HCT116 (cell line): ENCODE data around the gene SPON2. TPM values are rescaled to one million over a fixed set of nuclear protein-coding genes. Genes with fewer than 3 reads are reported as not detected.

Experiments used
- ATAC-seq: fragments of 200-7000 bp; cut with Tn5 transposase; 2 replicates; pipeline ENCODE4 v1.9.1; 2020; ENCODE audit warnings: mild to moderate bottlenecking, moderate library complexity
- BruUV-seq: library from RNA; stranded (reverse); fragments of 400-500 nt; replicated peaks from 2 replicates; lab custom pipeline; 2021; lab: Mats Ljungman, UMichigan
- CTCF ChIA-PET: fragments of 300-600 bp; sonication (Branson Sonifier 250); formaldehyde crosslinking; loops from one replicate; lab custom pipeline; 2021; ENCODE audit warnings: antibody characterized with exemption; lab: Charles Lee
- POLR2A ChIA-PET: fragments of 300-600, 350-600 bp; sonication (Branson Sonifier 250); formaldehyde crosslinking; loops from one replicate; lab custom pipeline; 2021; ENCODE audit warnings: antibody characterized with exemption; lab: Charles Lee
- RAD21 ChIA-PET, 2 experiments: fragments of 300-600 bp; sonication (Branson Sonifier 250); formaldehyde crosslinking; loops; one replicate each; lab custom pipeline; 2023; ENCODE audit warnings: low total read pairs in 2 of 2; ENCODE audit not compliant: uncharacterized antibody in 2 of 2, unreplicated experiment in 2 of 2, low non-redundant PET in 1 of 2; lab: Charles Lee
- DNase-seq: peaks from one replicate; pipeline ENCODE4 v3.0.0-alpha.2; 2010; ENCODE audit warnings: low read depth, low spot score
- H2AFZ ChIP-seq: fragments of 200-600 bp; shearing (Covaris generic), sonication (generic); 2 replicates; pipeline ENCODE4 v1.6.1; 2017; ENCODE audit warnings: low read depth, mixed run types, mixed read lengths, antibody characterized with exemption, low read length; ENCODE audit not compliant: poor library complexity, severe bottlenecking
- H3K27ac ChIP-seq: 2 replicates; pipeline ENCODE4 v1.5.1; 2012; ENCODE audit warnings: low read depth, low read length
- H3K27me3 ChIP-seq: fragments of 200-600 bp; sonication (generic); 2 replicates; pipeline ENCODE4 v1.6.1; 2016; ENCODE audit warnings: mixed run types, low read length, mixed read lengths; ENCODE audit not compliant: insufficient read depth
- H3K36me3 ChIP-seq, 2 experiments: fragments of 200-500 bp in 1 of 2; fragments of 200-600 bp in 1 of 2; sonication (Bioruptor generic) in 1 of 2; sonication (generic) in 1 of 2; 2 replicates each; pipeline versions ENCODE4 v1.5.1 to v1.6.1; 2014 to 2016; ENCODE audit warnings: low read length in 2 of 2, inconsistent platforms in 1 of 2, mixed read lengths in 1 of 2, mixed run types in 1 of 2; ENCODE audit not compliant: insufficient read depth in 2 of 2, control insufficient read depth in 1 of 2
- H3K4me1 ChIP-seq, 2 experiments: fragments of 200-600 bp in 1 of 2; sonication (generic) in 1 of 2; 2 replicates each; pipeline versions ENCODE4 v1.5.1 to v1.6.1; 2012 to 2017; ENCODE audit warnings: low read length in 2 of 2, inconsistent platforms in 1 of 2, mild to moderate bottlenecking in 1 of 2, mixed read lengths in 1 of 2, mixed run types in 1 of 2, moderate library complexity in 1 of 2; ENCODE audit not compliant: insufficient read depth in 2 of 2, control insufficient read depth in 1 of 2
- H3K4me2 ChIP-seq: fragments of 200-600 bp; sonication (generic); 2 replicates; pipeline ENCODE4 v1.6.1; 2017; ENCODE audit warnings: mixed run types, low read length, mixed read lengths
- H3K4me3 ChIP-seq, 2 experiments: fragments of 200-600 bp in 1 of 2; sonication (generic) in 1 of 2; replicated peaks in 1 of 2; 2 replicates each; pipeline ENCODE4 v1.5.1; 2011 to 2016; ENCODE audit warnings: low read length in 2 of 2, control low read depth in 1 of 2, low read depth in 1 of 2, mild to moderate bottlenecking in 1 of 2, mixed read lengths in 1 of 2, mixed run types in 1 of 2
- H3K79me2 ChIP-seq: fragments of 200-600 bp; sonication (generic); 2 replicates; pipeline ENCODE4 v1.6.1; 2017; ENCODE audit warnings: mild to moderate bottlenecking, mixed run types, low read length, moderate library complexity, mixed read lengths; ENCODE audit not compliant: insufficient read depth
- H3K9ac ChIP-seq: fragments of 200-600 bp; sonication (generic); 2 replicates; pipeline ENCODE4 v1.6.1; 2016; ENCODE audit warnings: low read length, mixed read lengths
- H3K9me2 ChIP-seq: fragments of 200-600 bp; sonication (generic), shearing (Covaris generic); 2 replicates; pipeline ENCODE4 v1.6.1; 2017; ENCODE audit warnings: mixed run types, mild to moderate bottlenecking, moderate library complexity; ENCODE audit not compliant: insufficient read depth
- H3K9me3 ChIP-seq, 2 experiments: fragments of 200-500 bp in 1 of 2; fragments of 200-600 bp in 1 of 2; sonication (Bioruptor generic) in 1 of 2; sonication (generic) in 1 of 2; 2 replicates each; pipeline ENCODE4 v1.6.1; 2014 to 2017; ENCODE audit warnings: low read length in 2 of 2, mixed read lengths in 2 of 2, inconsistent platforms in 1 of 2, low read depth in 1 of 2, mild to moderate bottlenecking in 1 of 2, mixed run types in 1 of 2, moderate library complexity in 1 of 2; ENCODE audit not compliant: control insufficient read depth in 1 of 2, insufficient read depth in 1 of 2
- H4K20me1 ChIP-seq: fragments of 200-600 bp; sonication (generic), shearing (Covaris generic); 2 replicates; pipeline ENCODE4 v1.6.1; 2017; ENCODE audit warnings: mixed run types, mild to moderate bottlenecking, moderate library complexity; ENCODE audit not compliant: insufficient read depth
- JUND ChIP-seq: IDR thresholded peaks from 2 replicates; pipeline ENCODE4 v1.6.1; 2012
- POLR2AphosphoS5 ChIP-seq: IDR thresholded peaks from 2 replicates; pipeline ENCODE4 v1.6.1; 2011; ENCODE audit warnings: mild to moderate bottlenecking, low read depth, low read length, moderate library complexity
- TCF7L2 ChIP-seq: IDR thresholded peaks from 2 replicates; pipeline ENCODE4 v1.7.0; 2011; ENCODE audit warnings: borderline replicate concordance, inconsistent platforms; ENCODE audit not compliant: insufficient read depth, insufficient read length; ENCODE audit errors: extremely low read depth
- YY1 ChIP-seq: IDR thresholded peaks from 2 replicates; pipeline ENCODE4 v1.6.1; 2011; ENCODE audit warnings: low read length, low read depth, moderate library complexity, mild to moderate bottlenecking; ENCODE audit not compliant: insufficient replicate concordance; ENCODE audit errors: extremely low read depth
- ZFX ChIP-seq: fragments of 450-650 bp; IDR thresholded peaks from 2 replicates; pipeline ENCODE4 v1.6.1; 2017
- intact Hi-C: fragments of 100-400 bp; cut with micrococcal nuclease; formaldehyde crosslinking; loops from 2 replicates; pipeline ENCODE4 v1.10.0; 2022
- total RNA-seq: library from RNA; stranded (reverse); gene quantifications from one replicate; pipeline ENCODE4 v1.2.1, GENCODE V29; 2021; ENCODE audit not compliant: unreplicated experiment
- TF ChIP-seq, protein P1 (sequence below): IDR thresholded peaks from 2 replicates; pipeline ENCODE4 v1.6.1; 2012; ENCODE audit warnings: low read depth

The SPON2 gene
- total RNA-seq, 1 experiment from 2014 or later: 1.5 TPM

DNA sequence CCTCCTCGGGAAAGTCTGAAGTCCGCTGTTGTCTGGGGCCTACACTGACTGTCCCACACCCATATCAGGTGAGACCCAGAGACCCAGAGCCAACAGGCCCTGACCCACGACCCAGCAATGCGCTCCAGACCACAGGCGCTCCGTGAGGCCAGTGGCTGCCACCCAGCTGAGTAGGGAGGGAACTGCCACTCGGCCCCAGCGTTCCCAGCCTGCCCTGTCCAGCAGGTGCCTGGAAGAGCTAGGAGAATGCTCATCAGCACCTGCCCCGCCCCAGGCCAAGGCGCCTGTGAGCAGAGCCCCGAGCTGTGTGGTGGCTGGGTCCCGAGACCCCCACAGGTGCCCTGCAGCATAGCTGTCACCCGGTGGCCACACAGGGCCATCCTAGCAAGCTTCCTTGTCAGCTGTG is 2.7 kb downstream of the SPON2 start:
- POLR2A ChIA-PET: no interaction called here
- no peak for TF ChIP-seq JUND
- TF ChIP-seq, protein P1, sequence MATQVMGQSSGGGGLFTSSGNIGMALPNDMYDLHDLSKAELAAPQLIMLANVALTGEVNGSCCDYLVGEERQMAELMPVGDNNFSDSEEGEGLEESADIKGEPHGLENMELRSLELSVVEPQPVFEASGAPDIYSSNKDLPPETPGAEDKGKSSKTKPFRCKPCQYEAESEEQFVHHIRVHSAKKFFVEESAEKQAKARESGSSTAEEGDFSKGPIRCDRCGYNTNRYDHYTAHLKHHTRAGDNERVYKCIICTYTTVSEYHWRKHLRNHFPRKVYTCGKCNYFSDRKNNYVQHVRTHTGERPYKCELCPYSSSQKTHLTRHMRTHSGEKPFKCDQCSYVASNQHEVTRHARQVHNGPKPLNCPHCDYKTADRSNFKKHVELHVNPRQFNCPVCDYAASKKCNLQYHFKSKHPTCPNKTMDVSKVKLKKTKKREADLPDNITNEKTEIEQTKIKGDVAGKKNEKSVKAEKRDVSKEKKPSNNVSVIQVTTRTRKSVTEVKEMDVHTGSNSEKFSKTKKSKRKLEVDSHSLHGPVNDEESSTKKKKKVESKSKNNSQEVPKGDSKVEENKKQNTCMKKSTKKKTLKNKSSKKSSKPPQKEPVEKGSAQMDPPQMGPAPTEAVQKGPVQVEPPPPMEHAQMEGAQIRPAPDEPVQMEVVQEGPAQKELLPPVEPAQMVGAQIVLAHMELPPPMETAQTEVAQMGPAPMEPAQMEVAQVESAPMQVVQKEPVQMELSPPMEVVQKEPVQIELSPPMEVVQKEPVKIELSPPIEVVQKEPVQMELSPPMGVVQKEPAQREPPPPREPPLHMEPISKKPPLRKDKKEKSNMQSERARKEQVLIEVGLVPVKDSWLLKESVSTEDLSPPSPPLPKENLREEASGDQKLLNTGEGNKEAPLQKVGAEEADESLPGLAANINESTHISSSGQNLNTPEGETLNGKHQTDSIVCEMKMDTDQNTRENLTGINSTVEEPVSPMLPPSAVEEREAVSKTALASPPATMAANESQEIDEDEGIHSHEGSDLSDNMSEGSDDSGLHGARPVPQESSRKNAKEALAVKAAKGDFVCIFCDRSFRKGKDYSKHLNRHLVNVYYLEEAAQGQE: no peak
- H3K9me2 ChIP-seq: no peaks in the 10 kb centered on the region
- intact Hi-C loops: no loop called here
- no peaks in the 10 kb centered on the region for H3K79me2 ChIP-seq
- peaks cover 3 to 16% of the 10 kb centered on the region in 2 experiments; a peak in 3 of 4 replicates for H3K4me1 ChIP-seq
- H3K4me2 ChIP-seq: no peak overlapping the region
- no peak overlapping the region for H3K9ac ChIP-seq
- no TSS peak for BruUV-seq
- ATAC-seq (no peak), DNase-seq (no peak)
- RAD21 ChIA-PET: no interaction called here
- no peaks in the 10 kb centered on the region for H3K36me3 ChIP-seq
- H3K4me3 ChIP-seq: no peak overlapping the region
- no peak overlapping the region for H3K27ac ChIP-seq
- CTCF ChIA-PET: no interaction called here
- no peaks in the 10 kb centered on the region for H3K9me3 ChIP-seq
- H3K27me3 ChIP-seq: no peaks in the 10 kb centered on the region
- H4K20me1 ChIP-seq: no peaks in the 10 kb centered on the region
- H2AFZ ChIP-seq: no peak overlapping the region

DNA sequence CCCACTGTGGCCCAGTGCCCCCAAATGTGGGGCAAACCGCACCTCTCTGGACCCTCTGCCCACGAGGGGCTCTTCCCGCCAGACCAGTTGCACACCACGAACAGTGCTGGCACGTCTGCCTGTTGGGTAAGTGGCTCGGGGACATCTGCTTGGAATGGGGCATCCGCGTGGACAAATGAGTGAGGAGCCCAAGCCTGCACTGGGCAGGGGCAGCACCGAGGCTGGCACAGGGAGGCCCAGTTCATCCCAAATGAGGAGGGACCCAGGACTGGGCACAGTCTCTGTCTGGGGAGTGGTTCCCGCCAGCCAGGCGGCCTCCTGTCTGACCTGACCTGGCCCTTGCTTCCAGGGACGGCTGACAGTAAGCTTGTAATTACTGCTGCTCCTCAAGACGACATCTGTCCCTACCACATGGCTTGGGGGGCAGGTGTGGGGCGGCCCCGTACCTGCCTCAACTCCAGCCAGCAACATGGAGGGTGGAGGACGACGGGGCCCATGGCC is 3.2 kb downstream of the SPON2 start:
- POLR2A ChIA-PET: interaction anchor here (1.9 kb wide), 1 partner anchor 8 kb away, joined by 4 read pairs; no protein-coding TSS in a partner anchor
- intact Hi-C loops: no loop called here
- ATAC-seq: no peak
- no peak overlapping the region for H3K27ac ChIP-seq
- no peak overlapping the region for H3K9ac ChIP-seq
- peaks cover 3 to 16% of the 10 kb centered on the region in 2 experiments; a peak in 3 of 4 replicates for H3K4me1 ChIP-seq
- no peaks in the 10 kb centered on the region for H3K9me2 ChIP-seq
- RAD21 ChIA-PET: no interaction called here
- H4K20me1 ChIP-seq: no peaks in the 10 kb centered on the region
- no peaks in the 10 kb centered on the region for H3K9me3 ChIP-seq
- no peaks in the 10 kb centered on the region for H3K27me3 ChIP-seq
- H3K79me2 ChIP-seq: no peaks in the 10 kb centered on the region
- no peak for DNase-seq
- no peak overlapping the region for H2AFZ ChIP-seq
- H3K4me3 ChIP-seq: no peak overlapping the region
- BruUV-seq: no TSS peak
- H3K4me2 ChIP-seq: no peak overlapping the region
- H3K36me3 ChIP-seq: no peaks in the 10 kb centered on the region
- TF ChIP-seq ZFX (no peak), POLR2AphosphoS5 (no peak), TCF7L2 (no peak), YY1 (no peak)
- CTCF ChIA-PET: no interaction called here
